H1 (cell line): ENCODE data around the gene RFX1. TPM values are rescaled to one million over a fixed set of nuclear protein-coding genes. Genes with fewer than 3 reads are reported as not detected.

Source experiments
- CTCF ChIA-PET: fragments of 300-600 bp; sonication (Branson Sonifier 250); formaldehyde crosslinking; loops from one replicate; lab custom pipeline; 2021; ENCODE audit not compliant: partially characterized antibody; lab: Charles Lee
- POLR2A ChIA-PET: fragments of 300-600 bp; sonication (Branson Sonifier 250); formaldehyde crosslinking; loops from one replicate; lab custom pipeline; 2021; ENCODE audit warnings: inconsistent platforms; ENCODE audit not compliant: partially characterized antibody; lab: Charles Lee
- DNase-seq, 2 experiments: peaks; one replicate each; pipeline versions ENCODE4 v3.0.0 to v3.0.0-alpha.2; 2010 to 2022; ENCODE audit warnings: low spot score in 2 of 2, low read depth in 1 of 2, mixed read lengths in 1 of 2
- FAIRE-seq: peaks from 2 replicates; lab custom pipeline; 2011; peaks lifted over from hg19 to GRCh38; lab: Jason Lieb, UNC
- H2AFZ ChIP-seq: 2 replicates; pipeline ENCODE4 v1.8.1; 2012; ENCODE audit warnings: low read length, inconsistent platforms
- H2AK5ac ChIP-seq: 2 replicates; pipeline ENCODE4 v1.6.1; 2013; ENCODE audit warnings: low read depth, low read length
- H2BK120ac ChIP-seq: replicated peaks from 2 replicates; pipeline ENCODE3; 2013; ENCODE audit warnings: low read depth, low read length, inconsistent platforms
- H2BK12ac ChIP-seq: 2 replicates; pipeline ENCODE4 v1.6.1; 2013; ENCODE audit warnings: low read depth, low read length
- H2BK15ac ChIP-seq: 2 replicates; pipeline ENCODE4 v1.6.1; 2013; ENCODE audit warnings: low read length
- H2BK20ac ChIP-seq: 2 replicates; pipeline ENCODE4 v1.6.1; 2013; ENCODE audit warnings: low read length
- H2BK5ac ChIP-seq: 2 replicates; pipeline ENCODE4 v1.6.1; 2013; ENCODE audit warnings: low read depth, low read length
- H3K14ac ChIP-seq: 2 replicates; pipeline ENCODE4 v1.6.1; 2013; ENCODE audit warnings: inconsistent platforms; ENCODE audit not compliant: insufficient read length
- H3K18ac ChIP-seq: 2 replicates; pipeline ENCODE4 v1.6.1; 2013; ENCODE audit warnings: low read length; ENCODE audit errors: extremely low read depth
- H3K23ac ChIP-seq: 2 replicates; pipeline ENCODE4 v1.6.1; 2013; ENCODE audit warnings: inconsistent platforms; ENCODE audit not compliant: insufficient read length
- H3K23me2 ChIP-seq: 2 replicates; pipeline ENCODE4 v1.6.1; 2013; ENCODE audit warnings: low read depth, low read length
- H3K27ac ChIP-seq: 2 replicates; pipeline ENCODE4 v1.6.1; 2011; ENCODE audit warnings: low read depth, low read length, inconsistent platforms
- H3K27me3 ChIP-seq, 4 experiments: replicated peaks in 1 of 4; 1 replicate in 1 of 4; 2 replicates in 3 of 4; pipeline versions ENCODE4 v1.6.1 to v1.8.1; 2011 to 2013; ENCODE audit warnings: low read length in 3 of 4, mild to moderate bottlenecking in 3 of 4, inconsistent platforms in 2 of 4, mixed read lengths in 2 of 4, moderate library complexity in 1 of 4; ENCODE audit not compliant: control insufficient read depth in 3 of 4, insufficient read depth in 3 of 4; ENCODE audit errors: extremely low read depth in 1 of 4
- H3K36me3 ChIP-seq, 4 experiments: 2 replicates each; pipeline versions ENCODE4 v1.6.1 to v1.8.1; 2011 to 2013; ENCODE audit warnings: mild to moderate bottlenecking in 4 of 4, low read length in 3 of 4, moderate library complexity in 2 of 4, control low read depth in 1 of 4, inconsistent platforms in 1 of 4; ENCODE audit not compliant: insufficient read depth in 4 of 4, control insufficient read depth in 2 of 4
- H3K4ac ChIP-seq: replicated peaks from 2 replicates; pipeline ENCODE3; 2013; ENCODE audit warnings: low read length, low read depth, mixed read lengths, inconsistent platforms; ENCODE audit not compliant: insufficient read length
- H3K4me1 ChIP-seq, 4 experiments: replicated peaks in 1 of 4; 1 replicate in 1 of 4; 2 replicates in 3 of 4; pipeline versions ENCODE4 v1.6.1 to v1.8.1; 2011 to 2013; ENCODE audit warnings: low read length in 3 of 4, inconsistent platforms in 2 of 4, mixed read lengths in 1 of 4; ENCODE audit not compliant: insufficient read depth in 4 of 4, control insufficient read depth in 3 of 4
- H3K4me2 ChIP-seq, 2 experiments: 2 replicates each; pipeline versions ENCODE4 v1.6.1 to v1.8.1; 2011 to 2013; ENCODE audit warnings: low read depth in 2 of 2, low read length in 2 of 2, control low read depth in 1 of 2, inconsistent platforms in 1 of 2, mild to moderate bottlenecking in 1 of 2; ENCODE audit not compliant: insufficient read depth in 1 of 2
- H3K4me3 ChIP-seq, 4 experiments: fragments of 200-600, 300-600 bp in 1 of 4; sonication (generic), shearing (Covaris generic), sonication (Bioruptor Twin) in 1 of 4; 2 replicates each; pipeline versions ENCODE4 v1.5.1 to v1.8.1; 2011 to 2016; ENCODE audit warnings: low read length in 4 of 4, low read depth in 3 of 4, control low read depth in 2 of 4, inconsistent platforms in 2 of 4, mild to moderate bottlenecking in 2 of 4, mixed read lengths in 1 of 4, moderate library complexity in 1 of 4; ENCODE audit not compliant: insufficient read depth in 2 of 4; ENCODE audit errors: extremely low read depth in 1 of 4
- H3K56ac ChIP-seq: replicated peaks from 2 replicates; pipeline ENCODE3; 2013; ENCODE audit warnings: low read depth, mild to moderate bottlenecking, mixed read lengths, low read length, inconsistent platforms; ENCODE audit not compliant: insufficient read length
- H3K79me1 ChIP-seq: 2 replicates; pipeline ENCODE4 v1.6.1; 2013; ENCODE audit warnings: low read depth, low read length, control low read depth
- H3K79me2 ChIP-seq, 2 experiments: 2 replicates each; pipeline versions ENCODE4 v1.6.1 to v1.8.1; 2012 to 2013; ENCODE audit warnings: low read length in 2 of 2, mild to moderate bottlenecking in 2 of 2, inconsistent platforms in 1 of 2; ENCODE audit not compliant: insufficient read depth in 2 of 2, control insufficient read depth in 1 of 2
- H3K9ac ChIP-seq, 4 experiments: replicated peaks in 1 of 4; 1 replicate in 1 of 4; 2 replicates in 3 of 4; pipeline versions ENCODE4 v1.6.1 to v1.8.1; 2011 to 2013; ENCODE audit warnings: low read depth in 3 of 4, low read length in 3 of 4, control low read depth in 2 of 4, mild to moderate bottlenecking in 2 of 4, moderate library complexity in 2 of 4, inconsistent platforms in 1 of 4; ENCODE audit errors: extremely low read depth in 1 of 4
- H3K9me3 ChIP-seq, 2 experiments: 2 replicates each; pipeline versions ENCODE4 v1.6.1 to v1.8.1; 2012 to 2013; ENCODE audit warnings: mild to moderate bottlenecking in 2 of 2, moderate library complexity in 2 of 2, control low read depth in 1 of 2, inconsistent platforms in 1 of 2, low read depth in 1 of 2, low read length in 1 of 2, mixed read lengths in 1 of 2; ENCODE audit not compliant: insufficient read depth in 2 of 2
- H4K20me1 ChIP-seq, 2 experiments: replicated peaks in 1 of 2; 2 replicates each; pipeline versions ENCODE3 to v1.8.1; 2011 to 2013; ENCODE audit warnings: inconsistent platforms in 2 of 2, low read length in 2 of 2, mild to moderate bottlenecking in 1 of 2; ENCODE audit not compliant: insufficient read depth in 2 of 2, control insufficient read depth in 1 of 2
- H4K5ac ChIP-seq: 2 replicates; pipeline ENCODE4 v1.6.1; 2013; ENCODE audit warnings: low read length, low read depth, mixed read lengths, inconsistent platforms; ENCODE audit not compliant: insufficient read length
- H4K8ac ChIP-seq: 2 replicates; pipeline ENCODE4 v1.8.0; 2013; ENCODE audit warnings: mild to moderate bottlenecking, moderate library complexity, low read length, inconsistent platforms; ENCODE audit not compliant: insufficient read depth; ENCODE audit errors: extremely low read depth
- H4K91ac ChIP-seq: replicated peaks from 2 replicates; pipeline ENCODE3; 2013; ENCODE audit warnings: low read length, mixed read lengths, inconsistent platforms; ENCODE audit not compliant: insufficient read length
- ATF2 ChIP-seq: IDR thresholded peaks from 2 replicates; pipeline ENCODE4 v1.6.1; 2012; ENCODE audit warnings: low read length, inconsistent platforms
- BRCA1 ChIP-seq: IDR thresholded peaks from 2 replicates; pipeline ENCODE4 v1.6.1; 2012; ENCODE audit warnings: low read depth, low read length, improper control_type of control experiment
- EP300 ChIP-seq, 2 experiments: IDR thresholded peaks; 1 replicate in 1 of 2; 2 replicates in 1 of 2; pipeline ENCODE4 v1.6.1; 2011 to 2012; ENCODE audit warnings: low read depth in 2 of 2, low read length in 2 of 2, mild to moderate bottlenecking in 2 of 2, borderline replicate concordance in 1 of 2, inconsistent platforms in 1 of 2, moderate library complexity in 1 of 2
- FOSL1 ChIP-seq: IDR thresholded peaks from 2 replicates; pipeline ENCODE4 v1.6.1; 2011; ENCODE audit warnings: mild to moderate bottlenecking, low read depth, low read length, moderate library complexity; ENCODE audit not compliant: insufficient read depth
- HDAC2 ChIP-seq, 2 experiments: fragments of 300-600 bp in 1 of 2; sonication (generic) in 1 of 2; IDR thresholded peaks; 2 replicates each; pipeline ENCODE4 v1.6.1; 2011 to 2012; ENCODE audit warnings: low read depth in 2 of 2, low read length in 2 of 2, mild to moderate bottlenecking in 2 of 2, moderate library complexity in 2 of 2, borderline replicate concordance in 1 of 2, inconsistent platforms in 1 of 2
- KDM4A ChIP-seq: IDR thresholded peaks from one replicate; pipeline ENCODE4 v1.7.1; 2012; ENCODE audit warnings: low read depth, mild to moderate bottlenecking, moderate library complexity, low read length, inconsistent platforms; ENCODE audit not compliant: severe bottlenecking
- SAP30 ChIP-seq: fragments of 300-600 bp; sonication (generic); IDR thresholded peaks from 2 replicates; pipeline ENCODE4 v1.7.1; 2012; ENCODE audit warnings: low read length, moderate library complexity, mild to moderate bottlenecking, inconsistent platforms; ENCODE audit not compliant: insufficient read depth, insufficient replicate concordance
- SP1 ChIP-seq: IDR thresholded peaks from 2 replicates; pipeline ENCODE4 v1.6.1; 2011; ENCODE audit warnings: low read depth, low read length
- TAF1 ChIP-seq: IDR thresholded peaks from 2 replicates; pipeline ENCODE4 v1.6.1; 2011; ENCODE audit warnings: mild to moderate bottlenecking, low read depth, low read length
- WGBS, 2 experiments: shearing (Covaris generic) in 1 of 2; methylation state at CpG; one replicate each; pipeline versions ENCODE4 v1.1.6 to v1.1.7; 2013 to 2015; ENCODE audit warnings: low lambda C conversion rate in 2 of 2, mixed read lengths in 2 of 2, inconsistent platforms in 1 of 2, low coverage in 1 of 2, missing lambda C conversion rate in 1 of 2; ENCODE audit not compliant: insufficient replicate concordance in 2 of 2, insufficient coverage in 1 of 2, insufficient read length in 1 of 2; ENCODE audit errors: extremely low coverage in 1 of 2, missing lambda C conversion rate in 1 of 2; 5-methylcytosine and 5-hydroxymethylcytosine counted together
- polyA plus RNA-seq, 7 experiments: library from polyadenylated mRNA; depleted of rRNA in 3 of 7; stranded (reverse) in 5 of 7; unstranded in 2 of 7; fragments of >200 nt in 5 of 7; fragments of 200-250 nt in 2 of 7; gene quantifications; 1 replicate in 5 of 7; 2 replicates in 1 of 7; 4 replicates in 1 of 7; pipeline versions ENCODE4 v1.2.1 to v1.2.3, GENCODE V29; 2011 to 2013; ENCODE audit warnings: missing spikeins in 2 of 7, mixed read lengths in 2 of 7
- total RNA-seq: library from RNA; stranded (reverse); fragmentation: NEBNext Ultra II Directional; extraction: Animal tissue kit (Norgen Biotek cat#: 25700); gene quantifications from 2 replicates; pipeline ENCODE4 v1.2.1, GENCODE V29; 2021

The RFX1 gene
- total and polyA plus RNA-seq, 2 of the 8 experiments (the other 6 are each of a cell fraction or from before 2014, with no cell fraction given) = 4.9 to 17.0 TPM

DNA sequence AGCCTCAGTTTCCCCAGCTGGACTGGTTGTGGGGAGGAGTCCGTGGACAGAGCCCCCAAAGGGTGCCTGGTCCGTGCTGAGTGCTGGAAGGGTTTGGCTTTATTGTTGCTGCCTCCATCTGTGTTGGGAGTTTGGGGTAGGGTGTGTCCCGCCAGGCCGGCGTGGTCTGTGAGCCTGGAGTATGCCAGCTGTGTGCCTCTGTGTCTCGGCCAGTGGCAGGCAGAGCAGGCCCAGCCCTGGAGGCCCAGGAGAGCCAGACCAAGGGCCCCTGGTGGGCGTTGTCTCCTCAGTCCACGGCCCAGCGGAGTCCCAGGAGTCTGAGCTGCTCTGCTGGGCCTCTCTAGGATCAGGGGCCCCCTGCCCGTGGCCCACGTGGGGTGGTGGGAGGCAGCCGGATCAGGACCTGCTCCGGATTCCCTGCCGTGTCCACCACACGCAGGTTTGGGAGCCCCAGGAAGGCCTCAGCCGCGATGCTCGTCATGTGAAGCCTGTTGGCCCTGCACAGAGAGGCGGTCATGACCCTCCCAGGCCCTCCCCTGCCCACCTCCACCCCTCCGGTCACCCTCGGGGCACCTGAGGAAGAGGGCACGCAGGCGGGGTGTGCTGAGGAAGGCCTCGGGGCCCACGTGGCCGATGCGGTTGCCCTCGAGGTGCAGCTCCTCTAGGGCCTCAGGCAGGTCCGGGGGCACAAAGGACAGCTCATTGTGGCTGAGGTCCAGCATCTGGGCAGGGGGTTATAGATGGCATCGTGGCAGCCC lies 74.5 kb downstream of the RFX1 start:
- H3K9ac ChIP-seq = no peak overlapping the region
- H4K8ac ChIP-seq = no peak overlapping the region
- H2BK120ac ChIP-seq = no peak overlapping the region
- CTCF ChIA-PET = interaction anchor here (1.0 to 3.5 kb wide), 8 partner anchors 15 to 141 kb away, joined by 3 to 19 read pairs (median 4); partner anchors contain the start of gene MISP3
- FAIRE-seq (no peak), DNase-seq (no peak)
- no peak overlapping the region for H4K91ac ChIP-seq
- H2AFZ ChIP-seq = no peak overlapping the region
- no peak overlapping the region for H3K18ac ChIP-seq
- no peaks in the 10 kb centered on the region for H3K27me3 ChIP-seq
- peaks cover under 1 to 19% (median 8%) of the 10 kb centered on the region in 4 experiments; a peak in 6 of 8 replicates for H3K36me3 ChIP-seq
- no peaks in the 10 kb centered on the region for H3K79me2 ChIP-seq
- H2BK15ac ChIP-seq = no peak overlapping the region
- 89% methylated on average over 23 of the region's 30 CpGs; no CpG with 5 or more reads in 1 of the 2 experiments for WGBS, 2 experiments
- H3K14ac ChIP-seq = no peak overlapping the region
- H3K27ac ChIP-seq = no peak overlapping the region
- no peak overlapping the region for H2BK5ac ChIP-seq
- peaks cover 3% of the 10 kb centered on the region; the same call in 1 of the 2 replicates for H3K79me1 ChIP-seq
- peaks cover 8% of the 10 kb centered on the region; the same call in 1 of the 2 replicates for H3K23me2 ChIP-seq
- no peak overlapping the region for H3K4me2 ChIP-seq
- H3K4me3 ChIP-seq = no peak overlapping the region
- H4K5ac ChIP-seq = no peak overlapping the region
- no peak overlapping the region for H2BK12ac ChIP-seq
- H4K20me1 ChIP-seq = peaks cover 0 to 6% of the 10 kb centered on the region in 2 experiments
- no peak overlapping the region for H2AK5ac ChIP-seq
- H3K9me3 ChIP-seq = no peaks in the 10 kb centered on the region
- H3K4me1 ChIP-seq = peaks cover 3 to 27% (median 9%) of the 10 kb centered on the region in 4 experiments
- H3K23ac ChIP-seq = no peak overlapping the region
- no peak overlapping the region for H3K56ac ChIP-seq
- no peak overlapping the region for H3K4ac ChIP-seq
- H2BK20ac ChIP-seq = no peak overlapping the region
- POLR2A ChIA-PET = interaction anchor here (1.2 to 5.4 kb wide), 7 partner anchors 9 to 32 kb away, joined by 3 to 39 read pairs (median 7); partner anchors contain the start of gene DCAF15
- TF ChIP-seq EP300 (IDR thresholded peaks at IDR 0.05; ENCODE audit: borderline replicate concordance in 1 of 2, low read depth in 2 of 2, low read length in 2 of 2) (no peak), ATF2 (no peak), BRCA1 (no peak), SAP30 (no peak), KDM4A (no peak), HDAC2 (IDR thresholded peaks at IDR 0.05; ENCODE audit: borderline replicate concordance in 1 of 2, low read depth in 2 of 2, low read length in 2 of 2) (no peak), FOSL1 (no peak), SP1 (no peak), TAF1 (no peak)
